Heart left ventricle (tissue), 13 donors: ENCODE results near the gene MST1.

Experiments used
- POLR2A ChIP-seq, 2 donors: fragments of 450-650 bp; IDR thresholded peaks; one replicate each; pipeline ENCODE4 v1.6.1; 2017; ENCODE audit warnings: antibody characterized with exemption in 2 of 2, mild to moderate bottlenecking in 2 of 2, moderate library complexity in 2 of 2
- TF ChIP-seq, protein P1 (sequence below), 12 donors: fragments of 200-600 bp; sonication (generic) in 4 of 12; IDR thresholded peaks; one replicate each; pipeline versions ENCODE4 v1.5.0 to v1.8.0; 2018 to 2022; ENCODE audit warnings: antibody characterized with exemption in 12 of 12, mild to moderate bottlenecking in 5 of 12
- donor health status: ischemic (EF 13 %, LVEDD 7.1; RV severe dilation, severe dysfunction).
- donor health status: DM: no; HTN: yes; CAD: no.
- donor health status: DM: no; HTN: no; CAD: no.
- donor health status: ischemic (EF 25% LVEDD 6.9; RV normal size, moderate dysfunction).
- donor health status: ischemic (EF 25% LVEDD 5.7; RV mildly dilated, moderate dysfunction).
- donor health status: ischemic (EF 35%, LVEDD 5.7; RV mildly dilated, moderate dysfunction).
- donor health status: nonischemic (EF 11% LVEDD 7.7; RV severe dilation, severe dysfunction).
- donor health status: DM: yes; HTN: yes; CAD: no.
- donor health status: PGD.
- donor health status: ischemic (EF 29% LVEDD 5.4; RV normal size, mild dysfunction).
- donor health status: nonischemic (EF 23%, LVEDD 6.1; RV moderate dilation, normal function).

- TF ChIP-seq, protein P1, sequence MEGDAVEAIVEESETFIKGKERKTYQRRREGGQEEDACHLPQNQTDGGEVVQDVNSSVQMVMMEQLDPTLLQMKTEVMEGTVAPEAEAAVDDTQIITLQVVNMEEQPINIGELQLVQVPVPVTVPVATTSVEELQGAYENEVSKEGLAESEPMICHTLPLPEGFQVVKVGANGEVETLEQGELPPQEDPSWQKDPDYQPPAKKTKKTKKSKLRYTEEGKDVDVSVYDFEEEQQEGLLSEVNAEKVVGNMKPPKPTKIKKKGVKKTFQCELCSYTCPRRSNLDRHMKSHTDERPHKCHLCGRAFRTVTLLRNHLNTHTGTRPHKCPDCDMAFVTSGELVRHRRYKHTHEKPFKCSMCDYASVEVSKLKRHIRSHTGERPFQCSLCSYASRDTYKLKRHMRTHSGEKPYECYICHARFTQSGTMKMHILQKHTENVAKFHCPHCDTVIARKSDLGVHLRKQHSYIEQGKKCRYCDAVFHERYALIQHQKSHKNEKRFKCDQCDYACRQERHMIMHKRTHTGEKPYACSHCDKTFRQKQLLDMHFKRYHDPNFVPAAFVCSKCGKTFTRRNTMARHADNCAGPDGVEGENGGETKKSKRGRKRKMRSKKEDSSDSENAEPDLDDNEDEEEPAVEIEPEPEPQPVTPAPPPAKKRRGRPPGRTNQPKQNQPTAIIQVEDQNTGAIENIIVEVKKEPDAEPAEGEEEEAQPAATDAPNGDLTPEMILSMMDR (IDR thresholded peaks at IDR 0.05): no peak
- TF ChIP-seq POLR2A (IDR thresholded peaks at IDR 0.05): no peak
Measured at GRCh38 chr3:49663831-49664230, 25.4 kb downstream of the MST1 start.
